ENCODE data around the gene SYT1.

The SYT1 gene

GRCh38 chr12:79301181-79301580, 436.6 kb downstream of the SYT1 start:
- DNase-seq: no peak

- DNase-seq: no peak
Observed at GRCh38 chr12:79302162-79302814, 437.7 kb downstream of the SYT1 start.

- no peak for DNase-seq
Observed at GRCh38 chr12:79307340-79307739, 442.8 kb downstream of the SYT1 start.

- no peak for DNase-seq
Observed at GRCh38 chr12:79309039-79309438, 444.5 kb downstream of the SYT1 start.

GRCh38 chr12:79317179-79317847, 452.7 kb downstream of the SYT1 start:
- DNase-seq: no peak

GRCh38 chr12:79322905-79323304, 458.3 kb downstream of the SYT1 start:
- DNase-seq: no peak

GRCh38 chr12:79324571-79324970, 460.0 kb downstream of the SYT1 start:
- DNase-seq: no peak

- DNase-seq: no peak
Observed at GRCh38 chr12:79326222-79326621, 461.6 kb downstream of the SYT1 start.

- no peak for DNase-seq
Observed at GRCh38 chr12:79326663-79327062, 462.1 kb downstream of the SYT1 start.

GRCh38 chr12:79327465-79327864, 462.9 kb downstream of the SYT1 start:
- DNase-seq: no peak

- DNase-seq: no peak
Observed at GRCh38 chr12:79329933-79330332, 465.4 kb downstream of the SYT1 start.

GRCh38 chr12:79331870-79332269, 467.3 kb downstream of the SYT1 start:
- DNase-seq: no peak

- no peak for DNase-seq
Observed at GRCh38 chr12:79333144-79333543, 468.6 kb downstream of the SYT1 start.

- no peak for DNase-seq
Observed at GRCh38 chr12:79337662-79338290, 473.2 kb downstream of the SYT1 start.

- no peak for DNase-seq
Observed at GRCh38 chr12:79344855-79345847, 480.6 kb downstream of the SYT1 start.

GRCh38 chr12:79347866-79348265, 483.3 kb downstream of the SYT1 start:
- no peak for DNase-seq

GRCh38 chr12:79351251-79351650, 486.7 kb downstream of the SYT1 start:
- DNase-seq: no peak

GRCh38 chr12:79356216-79356615, 491.6 kb downstream of the SYT1 start:
- DNase-seq: no peak

- no peak for DNase-seq
Observed at GRCh38 chr12:79357048-79357447, 492.5 kb downstream of the SYT1 start.

GRCh38 chr12:79358716-79359300, 494.2 kb downstream of the SYT1 start:
- DNase-seq: no peak

- no peak for DNase-seq
Observed at GRCh38 chr12:79360286-79360685, 495.7 kb downstream of the SYT1 start.

GRCh38 chr12:79360936-79361335, 496.4 kb downstream of the SYT1 start:
- DNase-seq: no peak

GRCh38 chr12:79364197-79364596, 499.6 kb downstream of the SYT1 start:
- no peak for DNase-seq

All from T-helper 1 cell (primary cell).